ENCODE results near the gene TBL1X. TPM values are rescaled to one million over a fixed set of nuclear protein-coding genes. Genes with fewer than 3 reads are reported as not detected.

Gene TBL1X
- total and polyA plus RNA-seq, 2 donors (not counting 1 experiment from before 2014, with no cell fraction given) = 8.8 to 65.1 TPM

DNA sequence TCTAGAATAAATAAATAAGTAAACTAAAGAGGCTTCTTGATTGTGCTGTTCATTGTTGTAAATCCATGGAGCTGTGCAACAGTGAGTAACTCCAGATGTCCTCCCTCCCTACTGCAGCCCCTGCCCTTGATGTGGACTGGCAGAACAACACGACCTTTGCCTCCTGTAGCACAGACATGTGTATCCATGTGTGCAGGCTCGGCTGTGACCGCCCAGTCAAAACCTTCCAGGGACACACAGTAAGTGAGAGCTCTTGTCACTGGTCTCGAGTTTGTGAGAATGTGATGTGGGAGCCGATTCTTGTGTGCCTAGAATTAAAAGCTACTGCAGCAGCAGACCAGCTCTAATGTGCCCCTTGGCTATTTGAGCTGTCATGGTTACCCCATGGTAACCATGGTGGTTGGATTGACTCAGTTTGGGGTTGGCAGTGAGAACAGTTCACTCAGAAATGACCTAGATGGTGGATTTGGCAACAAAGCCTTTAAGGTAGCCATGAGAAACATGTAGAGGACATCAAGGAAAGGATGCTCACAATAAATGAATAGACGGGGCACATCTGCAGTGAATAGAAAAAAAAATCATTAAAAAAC lies 240.1 kb downstream of the TBL1X start:
- H3K4me3 Mint-ChIP-seq = no peak overlapping the region
- H3K79me2 ChIP-seq (ENCODE audit: control insufficient read depth, insufficient read depth, low read length) = no peaks in the 10 kb centered on the region
- ChIA-PET CTCF (no interaction called here), POLR2A (no interaction called here)
- TF ChIP-seq, protein P1, sequence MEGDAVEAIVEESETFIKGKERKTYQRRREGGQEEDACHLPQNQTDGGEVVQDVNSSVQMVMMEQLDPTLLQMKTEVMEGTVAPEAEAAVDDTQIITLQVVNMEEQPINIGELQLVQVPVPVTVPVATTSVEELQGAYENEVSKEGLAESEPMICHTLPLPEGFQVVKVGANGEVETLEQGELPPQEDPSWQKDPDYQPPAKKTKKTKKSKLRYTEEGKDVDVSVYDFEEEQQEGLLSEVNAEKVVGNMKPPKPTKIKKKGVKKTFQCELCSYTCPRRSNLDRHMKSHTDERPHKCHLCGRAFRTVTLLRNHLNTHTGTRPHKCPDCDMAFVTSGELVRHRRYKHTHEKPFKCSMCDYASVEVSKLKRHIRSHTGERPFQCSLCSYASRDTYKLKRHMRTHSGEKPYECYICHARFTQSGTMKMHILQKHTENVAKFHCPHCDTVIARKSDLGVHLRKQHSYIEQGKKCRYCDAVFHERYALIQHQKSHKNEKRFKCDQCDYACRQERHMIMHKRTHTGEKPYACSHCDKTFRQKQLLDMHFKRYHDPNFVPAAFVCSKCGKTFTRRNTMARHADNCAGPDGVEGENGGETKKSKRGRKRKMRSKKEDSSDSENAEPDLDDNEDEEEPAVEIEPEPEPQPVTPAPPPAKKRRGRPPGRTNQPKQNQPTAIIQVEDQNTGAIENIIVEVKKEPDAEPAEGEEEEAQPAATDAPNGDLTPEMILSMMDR (IDR thresholded peaks at IDR 0.05) = no peak
- TF ChIP-seq EZH2 (IDR thresholded peaks at IDR 0.05; ENCODE audit: borderline replicate concordance, insufficient read depth, low read depth, low read length, poor library complexity, severe bottlenecking) = no peak
- H3K9me3 ChIP-seq (ENCODE audit: control extremely low read depth in 1 of 3, control insufficient read depth in 2 of 3, insufficient read depth in 1 of 3, low read length in 2 of 3) = peaks cover 0 to 14% (median 0%) of the 10 kb centered on the region in 3 donors
- no peaks in the 10 kb centered on the region for H3K27me3 ChIP-seq (replicated peaks in 1 of 4; ENCODE audit: control extremely low read depth in 1 of 4, control insufficient read depth in 3 of 4, insufficient read depth in 4 of 4, low read length in 3 of 4)
- H4K20me1 ChIP-seq (ENCODE audit: control insufficient read depth, insufficient read depth, low read length, poor library complexity, severe bottlenecking) = no peaks in the 10 kb centered on the region
- no peak overlapping the region for H3K4me3 ChIP-seq (ENCODE audit: control extremely low read depth in 1 of 5, extremely low read depth in 1 of 5, insufficient read depth in 1 of 5, low read depth in 2 of 5, low read length in 4 of 5)
- no peak overlapping the region for H2AFZ ChIP-seq (ENCODE audit: insufficient read depth, low read depth, low read length, poor library complexity, severe bottlenecking)
- H3K4me1 ChIP-seq (ENCODE audit: control insufficient read depth in 2 of 2, insufficient read depth in 2 of 2, low read length in 2 of 2) = peaks cover 7 to 10% of the 10 kb centered on the region in 2 donors
- ATAC-seq (ENCODE audit: low read depth) (no peak), DNase-seq (no peak)
- no peaks in the 10 kb centered on the region for H3K27me3 Mint-ChIP-seq
- intact Hi-C loops (cut with micrococcal nuclease) = no loop called here
- H3K4me2 ChIP-seq (replicated peaks; ENCODE audit: low read depth, low read length, poor library complexity, severe bottlenecking) = no peak overlapping the region
- peaks cover 12% of the 10 kb centered on the region for H3K4me1 Mint-ChIP-seq
- peaks cover 0 to 14% of the 10 kb centered on the region in 2 experiments for H3K36me3 ChIP-seq (replicated peaks in 1 of 2; ENCODE audit: control extremely low read depth in 1 of 2, control insufficient read depth in 1 of 2, extremely low read depth in 1 of 2, insufficient read depth in 2 of 2, low read length in 1 of 2)
- H3K27ac ChIP-seq (ENCODE audit: low read length in 2 of 2) = no peak overlapping the region
- no peaks in the 10 kb centered on the region for H3K9me3 Mint-ChIP-seq (ENCODE audit: insufficient read depth)
- 100% methylated on average over 2 of the region's 6 CpGs for WGBS (ENCODE audit: insufficient coverage)
- no peak overlapping the region for H3K27ac Mint-ChIP-seq
- no peak overlapping the region for H3K9ac ChIP-seq (ENCODE audit: low read length)

DNA sequence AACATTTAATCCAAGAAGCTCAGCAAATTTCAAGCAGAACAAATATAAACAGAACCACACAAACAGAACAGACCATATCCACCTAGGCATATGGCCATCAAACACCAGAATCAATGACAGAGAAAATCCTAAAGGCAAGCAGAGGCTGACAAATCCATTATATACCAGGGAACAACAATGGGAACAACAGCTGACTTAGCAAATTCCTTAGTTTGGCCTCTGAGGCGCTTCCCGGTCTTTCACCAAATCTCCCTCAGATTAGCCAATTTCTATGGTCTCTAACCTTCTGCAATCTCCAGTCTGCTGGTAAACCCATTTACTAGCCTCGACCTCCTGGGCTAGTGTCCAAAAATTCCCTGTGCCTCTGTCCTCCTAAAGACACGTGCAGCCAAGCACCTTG lies 241.6 kb downstream of the TBL1X start:
- Histone ChIP-seq H3K4me2 (replicated peaks; ENCODE audit: low read depth, low read length, poor library complexity, severe bottlenecking) (no peak overlapping the region), H4K20me1 (ENCODE audit: control insufficient read depth, insufficient read depth, low read length, poor library complexity, severe bottlenecking) (no peaks in the 10 kb centered on the region), H3K27ac (ENCODE audit: low read length in 2 of 2) (no peak overlapping the region), H3K79me2 (ENCODE audit: control insufficient read depth, insufficient read depth, low read length) (no peaks in the 10 kb centered on the region), H3K27me3 (replicated peaks in 1 of 4; ENCODE audit: control extremely low read depth in 1 of 4, control insufficient read depth in 3 of 4, insufficient read depth in 4 of 4, low read length in 3 of 4) (no peaks in the 10 kb centered on the region), H3K4me1 (ENCODE audit: control insufficient read depth in 2 of 2, insufficient read depth in 2 of 2, low read length in 2 of 2) (peaks cover 7 to 10% of the 10 kb centered on the region in 2 donors), H3K9me3 (ENCODE audit: control extremely low read depth in 1 of 3, control insufficient read depth in 2 of 3, insufficient read depth in 1 of 3, low read length in 2 of 3) (peaks cover 0 to 14% (median 0%) of the 10 kb centered on the region in 3 donors), H3K36me3 (replicated peaks in 1 of 2; ENCODE audit: control extremely low read depth in 1 of 2, control insufficient read depth in 1 of 2, extremely low read depth in 1 of 2, insufficient read depth in 2 of 2, low read length in 1 of 2) (peaks cover 0 to 22% of the 10 kb centered on the region in 2 experiments), H3K9ac (ENCODE audit: low read length) (no peak overlapping the region), H2AFZ (ENCODE audit: insufficient read depth, low read depth, low read length, poor library complexity, severe bottlenecking) (no peak overlapping the region), H3K4me3 (ENCODE audit: control extremely low read depth in 1 of 5, extremely low read depth in 1 of 5, insufficient read depth in 1 of 5, low read depth in 2 of 5, low read length in 4 of 5) (no peak overlapping the region)
- 93% methylated on average over 3 of the region's 4 CpGs for whole genome bisulfite sequencing (ENCODE audit: insufficient coverage)
- no peak for TF ChIP-seq EZH2 (IDR thresholded peaks at IDR 0.05; ENCODE audit: borderline replicate concordance, insufficient read depth, low read depth, low read length, poor library complexity, severe bottlenecking)
- TF ChIP-seq, protein P1 (IDR thresholded peaks at IDR 0.05) = no peak
- H3K27ac Mint-ChIP-seq = no peak overlapping the region
- ATAC-seq (ENCODE audit: low read depth) (no peak), DNase-seq (no peak)
- CTCF ChIA-PET = interaction anchor here (1.8 kb wide), 1 partner anchor 887 kb away, joined by 6 read pairs; no protein-coding TSS in a partner anchor
- no peaks in the 10 kb centered on the region for H3K27me3 Mint-ChIP-seq
- POLR2A ChIA-PET = no interaction called here
- peaks cover 12% of the 10 kb centered on the region for H3K4me1 Mint-ChIP-seq
- H3K4me3 Mint-ChIP-seq = no peak overlapping the region
- intact Hi-C loops (cut with micrococcal nuclease) = no loop called here
- H3K9me3 Mint-ChIP-seq (ENCODE audit: insufficient read depth) = no peaks in the 10 kb centered on the region

Measured in B cell (primary cell).